Heart left ventricle (tissue), 13 donors: ENCODE data around the gene ASXL1.

Experiments
- CTCF ChIP-seq, 12 donors: fragments of 200-600 bp; sonication (generic) in 4 of 12; IDR thresholded peaks; one replicate each; pipeline versions ENCODE4 v1.5.0 to v1.8.0; 2018 to 2022; ENCODE audit warnings: antibody characterized with exemption in 12 of 12, mild to moderate bottlenecking in 5 of 12
- POLR2A ChIP-seq, 2 donors: fragments of 450-650 bp; IDR thresholded peaks; one replicate each; pipeline ENCODE4 v1.6.1; 2017; ENCODE audit warnings: antibody characterized with exemption in 2 of 2, mild to moderate bottlenecking in 2 of 2, moderate library complexity in 2 of 2
- donor health status: ischemic (EF 13 %, LVEDD 7.1; RV severe dilation, severe dysfunction).
- donor health status: DM: no; HTN: yes; CAD: no.
- donor health status: DM: no; HTN: no; CAD: no.
- donor health status: ischemic (EF 25% LVEDD 6.9; RV normal size, moderate dysfunction).
- donor health status: ischemic (EF 25% LVEDD 5.7; RV mildly dilated, moderate dysfunction).
- donor health status: ischemic (EF 35%, LVEDD 5.7; RV mildly dilated, moderate dysfunction).
- donor health status: nonischemic (EF 11% LVEDD 7.7; RV severe dilation, severe dysfunction).
- donor health status: DM: yes; HTN: yes; CAD: no.
- donor health status: PGD.
- donor health status: ischemic (EF 29% LVEDD 5.4; RV normal size, mild dysfunction).
- donor health status: nonischemic (EF 23%, LVEDD 6.1; RV moderate dilation, normal function).

- TF ChIP-seq CTCF (IDR thresholded peaks at IDR 0.05): no peak
- TF ChIP-seq POLR2A (IDR thresholded peaks at IDR 0.05): no peak
Measured at GRCh38 chr20:32396646-32397160, 38.6 kb downstream of the ASXL1 start.
